Glutamatergic neuron (in vitro differentiated cells): ENCODE results near the gene FGF12. TPM values are rescaled to one million over a fixed set of nuclear protein-coding genes. Genes with fewer than 3 reads are reported as not detected.

Experiments
- DNase-seq: peaks from one replicate; pipeline ENCODE4 v3.0.0; 2022
- H3K27ac Mint-ChIP-seq: one replicate; pipeline ENCODE4 v1.8.0; 2020; ENCODE audit warnings: mild to moderate bottlenecking, mixed read lengths, inconsistent platforms; ENCODE audit not compliant: unreplicated experiment
- H3K27me3 Mint-ChIP-seq: one replicate; pipeline ENCODE4 v1.8.0; 2020; ENCODE audit warnings: mild to moderate bottlenecking, moderate library complexity, mixed read lengths, inconsistent platforms; ENCODE audit not compliant: unreplicated experiment
- H3K36me3 Mint-ChIP-seq: one replicate; pipeline ENCODE4 v1.8.0; 2020; ENCODE audit warnings: mild to moderate bottlenecking, mixed read lengths, inconsistent platforms; ENCODE audit not compliant: unreplicated experiment
- H3K4me1 Mint-ChIP-seq: one replicate; pipeline ENCODE4 v1.8.0; 2020; ENCODE audit warnings: mild to moderate bottlenecking, low read depth, mixed read lengths, inconsistent platforms; ENCODE audit not compliant: unreplicated experiment
- H3K4me3 Mint-ChIP-seq: one replicate; pipeline ENCODE4 v1.8.0; 2020; ENCODE audit warnings: mild to moderate bottlenecking, mixed read lengths, inconsistent platforms; ENCODE audit not compliant: unreplicated experiment
- H3K9me3 Mint-ChIP-seq: one replicate; pipeline ENCODE4 v1.8.0; 2020; ENCODE audit warnings: mild to moderate bottlenecking, moderate library complexity, mixed read lengths, inconsistent platforms; ENCODE audit not compliant: unreplicated experiment
- total RNA-seq: library from RNA; stranded (reverse); fragmentation: NEBNext Ultra II Directional; extraction: Animal tissue kit (Norgen Biotek cat#: 25700); gene quantifications from one replicate; pipeline ENCODE4 v1.2.1, GENCODE V29; 2021; ENCODE audit not compliant: unreplicated experiment
- TF ChIP-seq, protein P1 (sequence below): fragments of 200-600 bp; sonication (generic); IDR thresholded peaks from one replicate; pipeline ENCODE4 v1.5.0; 2021; ENCODE audit not compliant: partially characterized antibody, unreplicated experiment

FGF12 gene
- total RNA-seq, 1 donor from 2014 or later, result 33.1 TPM

DNA sequence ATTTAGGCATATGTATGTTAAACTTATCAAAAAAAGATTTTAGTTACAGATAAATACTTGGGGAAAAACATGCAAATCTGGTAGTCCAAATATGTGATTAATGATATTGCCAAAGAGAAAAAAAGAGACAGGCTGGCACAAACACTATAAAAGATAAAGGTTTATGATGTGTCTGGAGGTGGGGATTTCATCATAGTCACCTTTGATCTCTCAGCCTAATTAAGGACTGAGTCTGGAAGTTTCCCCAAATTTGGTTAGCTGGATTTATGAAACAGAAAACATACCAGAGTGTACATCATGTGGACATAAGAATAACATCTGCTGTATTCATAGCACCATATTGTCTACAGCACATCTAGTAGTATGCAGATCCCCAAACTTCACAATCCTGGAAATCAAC lies 157.0 kb downstream of the FGF12 start:
- TF ChIP-seq, protein P1, sequence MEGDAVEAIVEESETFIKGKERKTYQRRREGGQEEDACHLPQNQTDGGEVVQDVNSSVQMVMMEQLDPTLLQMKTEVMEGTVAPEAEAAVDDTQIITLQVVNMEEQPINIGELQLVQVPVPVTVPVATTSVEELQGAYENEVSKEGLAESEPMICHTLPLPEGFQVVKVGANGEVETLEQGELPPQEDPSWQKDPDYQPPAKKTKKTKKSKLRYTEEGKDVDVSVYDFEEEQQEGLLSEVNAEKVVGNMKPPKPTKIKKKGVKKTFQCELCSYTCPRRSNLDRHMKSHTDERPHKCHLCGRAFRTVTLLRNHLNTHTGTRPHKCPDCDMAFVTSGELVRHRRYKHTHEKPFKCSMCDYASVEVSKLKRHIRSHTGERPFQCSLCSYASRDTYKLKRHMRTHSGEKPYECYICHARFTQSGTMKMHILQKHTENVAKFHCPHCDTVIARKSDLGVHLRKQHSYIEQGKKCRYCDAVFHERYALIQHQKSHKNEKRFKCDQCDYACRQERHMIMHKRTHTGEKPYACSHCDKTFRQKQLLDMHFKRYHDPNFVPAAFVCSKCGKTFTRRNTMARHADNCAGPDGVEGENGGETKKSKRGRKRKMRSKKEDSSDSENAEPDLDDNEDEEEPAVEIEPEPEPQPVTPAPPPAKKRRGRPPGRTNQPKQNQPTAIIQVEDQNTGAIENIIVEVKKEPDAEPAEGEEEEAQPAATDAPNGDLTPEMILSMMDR, result no peak

DNA sequence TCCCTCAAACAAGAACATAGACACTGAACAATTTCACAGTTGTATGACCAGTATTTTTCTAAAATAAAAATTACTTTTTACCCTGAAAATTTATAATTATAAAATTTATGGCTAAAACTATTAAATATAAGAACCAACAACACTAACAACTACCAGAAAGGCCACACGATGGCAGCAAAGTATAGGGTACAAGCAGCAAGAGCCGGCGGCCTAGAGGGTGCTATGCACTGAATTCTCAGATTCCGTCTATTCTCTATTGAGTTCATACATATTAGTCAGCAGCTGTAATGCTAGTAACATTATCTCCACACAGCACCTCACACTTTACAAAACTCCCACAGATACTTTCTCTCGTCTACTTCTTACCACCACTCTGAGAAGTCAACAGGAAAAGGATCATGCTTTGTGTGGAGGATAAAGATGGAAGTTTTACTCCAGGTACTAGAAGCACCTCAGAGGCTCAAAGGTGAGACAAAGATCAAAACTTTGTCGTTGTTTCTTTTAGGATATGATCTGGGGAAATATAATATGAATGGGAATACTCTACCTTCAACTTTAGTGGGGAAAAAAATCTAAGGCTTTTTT lies 160.5 kb downstream of the FGF12 start:
- no peaks in the 10 kb centered on the region for H3K36me3 Mint-ChIP-seq
- peaks cover 4% of the 10 kb centered on the region for H3K9me3 Mint-ChIP-seq
- H3K4me1 Mint-ChIP-seq, result peaks cover 12% of the 10 kb centered on the region
- TF ChIP-seq, protein P1, result peak; percentile 86
- DNase-seq, result peak; percentile 79
- H3K27ac Mint-ChIP-seq, result peak overlapping the region; percentile 8
- H3K27me3 Mint-ChIP-seq, result peaks cover 5% of the 10 kb centered on the region
- no peak overlapping the region for H3K4me3 Mint-ChIP-seq

More for the DNA sequence above, 157.0 kb downstream of the FGF12 start:
- Mint-ChIP-seq H3K27me3 (peaks cover 5% of the 10 kb centered on the region), H3K9me3 (peaks cover 2% of the 10 kb centered on the region), H3K36me3 (no peaks in the 10 kb centered on the region), H3K4me1 (peaks cover 10% of the 10 kb centered on the region), H3K27ac (no peak overlapping the region), H3K4me3 (no peak overlapping the region)
- DNase-seq, result no peak

DNA sequence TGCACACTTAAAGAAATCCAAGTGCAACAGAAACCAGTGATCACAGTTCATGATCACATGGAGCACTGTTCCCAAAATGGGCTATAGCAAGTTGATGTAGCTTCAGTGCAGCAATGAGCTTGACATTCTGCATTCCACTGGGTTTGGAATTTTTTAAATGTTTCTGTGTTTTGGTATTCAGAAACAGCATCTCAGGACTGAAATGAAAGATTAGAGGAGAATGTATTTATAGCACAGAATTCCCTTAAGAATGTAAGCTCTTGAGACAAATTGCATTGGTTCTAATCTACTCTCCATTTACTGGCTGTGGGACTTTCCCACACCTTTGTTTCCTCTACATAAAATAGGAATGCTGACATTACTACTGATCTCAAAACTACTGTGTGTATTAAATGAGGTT lies 162.7 kb downstream of the FGF12 start:
- Mint-ChIP-seq H3K9me3 (peaks cover 4% of the 10 kb centered on the region), H3K4me3 (no peak overlapping the region), H3K27me3 (no peaks in the 10 kb centered on the region), H3K27ac (no peak overlapping the region), H3K36me3 (no peaks in the 10 kb centered on the region), H3K4me1 (peaks cover 6% of the 10 kb centered on the region)
- DNase-seq, result no peak
- TF ChIP-seq, protein P1, result no peak

DNA sequence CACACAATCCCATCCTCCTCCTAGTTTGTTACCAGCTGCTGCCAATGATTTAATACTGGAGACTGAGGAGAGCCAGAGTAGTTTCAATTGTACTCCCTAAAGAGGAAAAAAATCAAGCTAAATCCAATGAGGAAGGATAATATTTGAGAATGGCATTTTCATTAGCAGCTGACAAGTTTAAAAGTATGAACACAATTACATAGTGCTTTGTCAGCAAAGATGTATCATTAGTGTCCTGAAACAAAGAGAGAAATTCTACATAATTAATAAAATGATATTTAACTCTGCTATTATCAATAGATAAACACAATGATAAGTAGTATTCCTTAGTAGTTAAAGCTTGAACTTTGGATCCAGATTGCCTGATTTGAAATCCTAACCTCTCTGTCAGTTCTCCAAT lies 163.9 kb downstream of the FGF12 start:
- Mint-ChIP-seq H3K27me3 (no peaks in the 10 kb centered on the region), H3K4me3 (no peak overlapping the region), H3K36me3 (no peaks in the 10 kb centered on the region), H3K4me1 (peaks cover 6% of the 10 kb centered on the region), H3K27ac (peak overlapping the region; percentile 57), H3K9me3 (peaks cover 4% of the 10 kb centered on the region)
- TF ChIP-seq, protein P1, result no peak
- DNase-seq, result no peak

DNA sequence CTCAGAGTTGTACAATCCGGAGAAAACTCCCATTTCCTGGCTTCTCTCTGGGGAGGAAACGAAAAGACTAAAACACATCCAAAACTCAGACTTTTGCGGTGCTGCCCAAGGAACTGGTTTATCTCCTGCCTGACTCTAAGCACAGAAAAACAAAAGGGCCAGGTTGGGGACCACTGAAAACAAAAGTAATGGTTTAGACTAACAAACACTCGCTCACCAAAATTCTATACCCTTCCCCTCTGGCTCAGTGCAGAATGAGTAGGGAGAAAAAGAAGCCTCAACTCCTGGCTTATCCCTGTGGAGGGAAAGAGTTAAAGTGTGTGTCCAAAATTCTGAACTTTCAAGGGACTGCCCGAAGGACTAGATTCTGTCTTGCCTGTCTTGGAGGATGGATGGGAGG lies 173.6 kb downstream of the FGF12 start:
- no peak for DNase-seq
- TF ChIP-seq, protein P1, result no peak
- Mint-ChIP-seq H3K27ac (no peak overlapping the region), H3K27me3 (peaks cover 3% of the 10 kb centered on the region), H3K9me3 (no peaks in the 10 kb centered on the region), H3K4me3 (no peak overlapping the region), H3K36me3 (peaks cover 14% of the 10 kb centered on the region), H3K4me1 (no peaks in the 10 kb centered on the region)
